Measurements from ENCODE around the gene DNASE1L2.
A peak's percentile ranks its signal among the peaks of the same experiment; 100 is the strongest.
"Not testable (repeated sequence)": the region's sequence is repeated elsewhere in the genome, so short reads cannot be mapped to it uniquely, and the experiment has no call there.

Gene DNASE1L2

GRCh38 chr16:2203119-2203688 is 33.0 kb upstream of the DNASE1L2 start:
- peak; percentile 17 for FAIRE-seq
- DNase-seq (ENCODE audit: low spot score), result not testable (repeated sequence)

- no peak for DNase-seq (ENCODE audit: low spot score)
- no peak for FAIRE-seq
Measured at GRCh38 chr16:2204416-2205103, 31.7 kb upstream of the DNASE1L2 start.

- DNase-seq (ENCODE audit: low spot score), result peak; percentile 98
- FAIRE-seq, result peak; percentile 69
Measured at GRCh38 chr16:2205104-2205966, 30.9 kb upstream of the DNASE1L2 start, which contains the start of gene MLST8. Gene MLST8 (plus strand): TSS chr16:2205454. CDS start chr16:2206086, 632 bp downstream.

- DNase-seq (ENCODE audit: low spot score), result no peak
Measured at GRCh38 chr16:2205967-2206313, 30.3 kb upstream of the DNASE1L2 start.

GRCh38 chr16:2206420-2206779 is 29.8 kb upstream of the DNASE1L2 start:
- DNase-seq (ENCODE audit: low spot score) (no peak), FAIRE-seq (no peak)

More at GRCh38 chr16:2205967-2206313, 30.3 kb upstream of the DNASE1L2 start:
- no peak for FAIRE-seq

- no peak for DNase-seq (ENCODE audit: low spot score)
Measured at GRCh38 chr16:2206780-2207433, 29.3 kb upstream of the DNASE1L2 start.

GRCh38 chr16:2207872-2208271 is 28.4 kb upstream of the DNASE1L2 start:
- FAIRE-seq, result no peak
- DNase-seq (ENCODE audit: low spot score), result no peak

More at GRCh38 chr16:2206780-2207433, 29.3 kb upstream of the DNASE1L2 start:
- FAIRE-seq, result no peak

- FAIRE-seq (no peak), DNase-seq (ENCODE audit: low spot score) (no peak)
Measured at GRCh38 chr16:2208308-2208707, 27.9 kb upstream of the DNASE1L2 start.

- no peak for DNase-seq (ENCODE audit: low spot score)
- no peak for FAIRE-seq
Measured at GRCh38 chr16:2208772-2209171, 27.5 kb upstream of the DNASE1L2 start.

GRCh38 chr16:2209258-2210008 is 26.8 kb upstream of the DNASE1L2 start:
- no peak for DNase-seq (ENCODE audit: low spot score)
- FAIRE-seq, result no peak

- no peak for DNase-seq (ENCODE audit: low spot score)
- no peak for FAIRE-seq
Measured at GRCh38 chr16:2210009-2210332, 26.3 kb upstream of the DNASE1L2 start.

GRCh38 chr16:2210386-2211365 is 25.6 kb upstream of the DNASE1L2 start, which contains the start of gene BRICD5:
Gene BRICD5 (minus strand): TSS chr16:2210863. CDS start chr16:2210833, 30 bp downstream.
- DNase-seq (ENCODE audit: low spot score) (no peak), FAIRE-seq (no peak)

- FAIRE-seq (no peak), DNase-seq (ENCODE audit: low spot score) (no peak)
Measured at GRCh38 chr16:2211923-2212347, 24.3 kb upstream of the DNASE1L2 start.

GRCh38 chr16:2212362-2213324 is 23.6 kb upstream of the DNASE1L2 start:
- FAIRE-seq (no peak), DNase-seq (ENCODE audit: low spot score) (peak; percentile 32)

GRCh38 chr16:2213817-2214718 is 22.2 kb upstream of the DNASE1L2 start:
- DNase-seq (ENCODE audit: low spot score) (no peak), FAIRE-seq (no peak)

- DNase-seq (ENCODE audit: low spot score) (no peak), FAIRE-seq (peak; percentile 93)
Measured at GRCh38 chr16:2214719-2214968, 21.6 kb upstream of the DNASE1L2 start, which contains the start of gene PGP. Gene PGP (minus strand): TSS chr16:2214840. CDS start chr16:2214777, 63 bp downstream.

GRCh38 chr16:2216330-2216729 is 19.9 kb upstream of the DNASE1L2 start:
- DNase-seq (ENCODE audit: low spot score) (no peak), FAIRE-seq (no peak)
